ENCODE data around the gene TM9SF3.
"Not testable (repeated sequence)": the region's sequence is repeated elsewhere in the genome, so short reads cannot be mapped to it uniquely, and the experiment has no call there.

Gene TM9SF3

GRCh38 chr10:96565774-96566173, 21.0 kb downstream of the TM9SF3 start:
- FAIRE-seq = no peak

DNA sequence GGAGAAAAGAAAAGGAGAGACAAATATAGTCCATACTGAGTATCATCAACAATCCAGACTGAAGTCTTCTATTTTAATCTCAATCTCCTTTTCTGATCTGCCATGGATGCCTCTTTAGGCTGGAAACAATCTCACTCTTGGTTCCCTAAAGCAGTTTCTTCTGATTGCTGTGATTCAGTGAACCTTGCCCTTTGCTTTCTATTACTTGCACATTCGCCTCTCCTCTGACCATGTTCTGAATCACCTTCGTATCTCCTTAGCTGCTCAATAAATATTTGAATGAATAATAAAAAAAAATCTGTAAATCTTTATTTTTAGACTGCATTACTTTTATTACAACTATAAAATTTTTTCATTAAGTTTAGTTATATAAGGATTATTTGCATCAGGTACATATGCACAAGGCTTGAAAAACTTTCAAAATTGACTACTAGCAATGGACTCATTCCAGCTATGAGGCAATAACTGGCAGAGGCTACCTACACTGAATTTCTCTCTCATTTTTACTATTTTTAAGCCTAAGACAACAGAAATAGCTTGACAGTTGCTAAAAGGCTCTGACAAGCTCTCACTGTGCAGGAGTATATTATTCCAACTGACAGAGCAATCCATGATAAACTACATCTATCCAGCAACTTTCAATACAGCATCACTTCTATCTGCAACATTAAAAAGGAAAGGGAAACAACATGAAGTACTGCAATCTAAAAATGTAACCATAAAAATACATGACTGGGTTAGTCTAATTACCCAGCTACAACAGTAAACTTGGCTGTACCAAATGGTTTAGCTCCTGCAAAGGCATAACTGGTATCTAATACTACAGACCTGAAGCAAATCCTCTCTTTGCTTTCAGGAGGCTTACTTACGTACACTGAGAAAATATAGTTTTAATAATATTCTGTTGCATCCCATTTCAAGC, 25.6 kb downstream of the TM9SF3 start:
- FAIRE-seq = no peak

DNA sequence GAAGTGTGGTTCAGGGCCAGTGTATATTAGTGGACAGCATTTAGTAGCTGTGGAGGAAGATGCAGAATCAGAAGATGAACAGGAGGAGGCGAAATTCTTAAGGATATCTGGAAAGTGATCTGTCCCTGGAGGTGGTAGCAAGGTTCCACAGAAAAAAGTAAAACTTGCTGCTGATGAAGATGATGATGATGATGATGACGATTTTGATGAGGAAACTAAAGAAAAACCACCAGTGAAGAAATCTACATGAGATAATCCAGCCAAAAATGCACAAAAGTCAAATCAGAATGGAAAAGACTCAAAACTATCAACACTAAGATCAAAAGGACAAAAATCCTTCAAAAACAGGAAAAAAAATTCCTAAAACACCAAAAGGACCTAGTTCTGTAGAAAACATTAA, 26.3 kb downstream of the TM9SF3 start:
- no peak for FAIRE-seq

- peak; percentile 17 for FAIRE-seq
Observed at GRCh38 chr10:96556003-96556402, 30.8 kb downstream of the TM9SF3 start.

- no peak for FAIRE-seq
Observed at GRCh38 chr10:96555330-96555729, 31.5 kb downstream of the TM9SF3 start.

- FAIRE-seq = no peak
Observed at GRCh38 chr10:96548589-96548988, 38.2 kb downstream of the TM9SF3 start.

GRCh38 chr10:96545558-96545957, 41.3 kb downstream of the TM9SF3 start:
- not testable (repeated sequence) for FAIRE-seq

- FAIRE-seq = no peak
Observed at GRCh38 chr10:96541921-96542320, 44.9 kb downstream of the TM9SF3 start.

DNA sequence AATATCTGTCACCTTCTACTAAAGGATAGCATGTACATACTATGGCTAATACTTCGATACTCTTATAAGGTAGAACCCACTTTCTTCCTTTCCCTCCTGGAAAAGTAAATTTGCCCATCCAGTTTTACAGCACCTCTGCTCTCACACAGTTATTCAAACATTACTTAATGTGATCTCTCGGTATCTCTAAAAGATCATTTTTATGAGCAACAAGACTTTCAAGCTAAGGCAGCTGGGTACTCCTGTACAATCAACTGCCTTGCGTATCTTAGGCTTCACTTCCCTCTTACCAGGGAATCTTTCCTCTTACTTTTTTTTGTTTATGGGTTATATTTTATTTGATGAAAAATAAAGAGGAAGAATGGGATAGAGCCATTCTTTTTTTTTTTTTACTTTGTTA, 46.6 kb downstream of the TM9SF3 start:
- FAIRE-seq = no peak

DNA sequence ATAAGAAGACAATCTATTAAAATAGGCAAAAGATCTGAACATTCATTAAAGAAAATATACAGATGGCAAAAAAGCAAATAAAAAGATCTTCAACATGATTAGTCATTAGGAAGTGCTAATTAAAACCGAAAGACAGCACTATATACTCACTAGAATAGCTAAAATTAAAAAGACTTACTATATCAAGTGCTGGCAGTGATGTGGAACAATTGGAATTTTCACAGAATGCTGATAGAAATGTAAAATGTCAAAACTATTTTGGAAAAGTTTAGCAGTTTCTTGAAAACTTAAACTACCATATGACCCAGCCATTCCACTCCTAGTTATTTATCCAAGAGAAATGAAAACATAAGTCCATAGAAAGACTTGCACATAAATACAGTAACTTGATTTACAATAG, 48.1 kb downstream of the TM9SF3 start:
- no peak for FAIRE-seq

DNA sequence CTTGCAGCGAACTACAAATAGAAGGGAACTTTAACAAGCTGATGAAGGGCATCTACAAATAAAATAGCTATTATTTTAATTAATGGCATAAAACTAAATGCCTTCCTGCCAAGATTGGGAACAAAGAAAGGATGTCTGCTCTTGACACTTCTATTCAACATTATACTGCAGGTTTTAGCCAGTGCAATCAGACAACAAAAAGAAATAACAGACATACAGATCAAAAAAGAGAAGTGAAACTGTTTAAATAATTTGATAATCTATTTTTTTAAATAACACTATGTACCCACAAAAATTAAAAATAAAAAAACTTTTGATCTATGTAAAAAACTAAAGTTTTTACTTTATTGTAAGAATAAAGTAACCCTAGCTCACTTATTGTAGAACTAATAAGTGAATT, 50.7 kb downstream of the TM9SF3 start:
- FAIRE-seq = no peak

- FAIRE-seq = no peak
Observed at GRCh38 chr10:96532523-96532922, 54.3 kb downstream of the TM9SF3 start.

GRCh38 chr10:96529634-96530279, 57.1 kb downstream of the TM9SF3 start:
- no peak for FAIRE-seq

GRCh38 chr10:96524741-96525140, 62.1 kb downstream of the TM9SF3 start:
- FAIRE-seq = no peak

- no peak for FAIRE-seq
Observed at GRCh38 chr10:96517284-96517683, 69.5 kb downstream of the TM9SF3 start.

- no peak for FAIRE-seq
Observed at GRCh38 chr10:96516337-96516736, 70.5 kb downstream of the TM9SF3 start.

- FAIRE-seq = no peak
Observed at GRCh38 chr10:96513698-96514561, 72.9 kb downstream of the TM9SF3 start, which contains the start of gene TLL2. Gene TLL2, minus strand, starts transcription at chr10:96513926. Its CDS starts 241 bp downstream, at chr10:96513685.

DNA sequence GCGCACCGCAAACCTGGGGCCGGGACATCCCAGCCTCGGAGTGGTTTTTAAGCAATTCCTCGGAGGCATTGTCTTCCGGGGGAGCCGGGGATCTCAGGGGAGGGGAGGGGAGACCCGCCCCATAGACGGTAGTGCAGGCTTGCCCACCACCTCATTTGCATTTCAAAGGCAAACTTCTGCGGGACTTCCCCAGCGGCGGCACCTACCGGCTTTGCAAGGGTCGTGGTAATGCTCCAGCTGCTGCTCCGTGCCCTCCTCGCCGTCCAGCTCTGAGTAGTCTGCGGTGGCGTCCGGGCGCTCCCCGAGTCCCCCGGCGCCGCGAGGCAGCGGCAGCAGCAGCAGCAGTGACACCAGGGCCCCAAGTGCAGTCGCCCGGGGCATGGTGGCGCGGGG, 73.5 kb downstream of the TM9SF3 start:
- no peak for FAIRE-seq

DNA sequence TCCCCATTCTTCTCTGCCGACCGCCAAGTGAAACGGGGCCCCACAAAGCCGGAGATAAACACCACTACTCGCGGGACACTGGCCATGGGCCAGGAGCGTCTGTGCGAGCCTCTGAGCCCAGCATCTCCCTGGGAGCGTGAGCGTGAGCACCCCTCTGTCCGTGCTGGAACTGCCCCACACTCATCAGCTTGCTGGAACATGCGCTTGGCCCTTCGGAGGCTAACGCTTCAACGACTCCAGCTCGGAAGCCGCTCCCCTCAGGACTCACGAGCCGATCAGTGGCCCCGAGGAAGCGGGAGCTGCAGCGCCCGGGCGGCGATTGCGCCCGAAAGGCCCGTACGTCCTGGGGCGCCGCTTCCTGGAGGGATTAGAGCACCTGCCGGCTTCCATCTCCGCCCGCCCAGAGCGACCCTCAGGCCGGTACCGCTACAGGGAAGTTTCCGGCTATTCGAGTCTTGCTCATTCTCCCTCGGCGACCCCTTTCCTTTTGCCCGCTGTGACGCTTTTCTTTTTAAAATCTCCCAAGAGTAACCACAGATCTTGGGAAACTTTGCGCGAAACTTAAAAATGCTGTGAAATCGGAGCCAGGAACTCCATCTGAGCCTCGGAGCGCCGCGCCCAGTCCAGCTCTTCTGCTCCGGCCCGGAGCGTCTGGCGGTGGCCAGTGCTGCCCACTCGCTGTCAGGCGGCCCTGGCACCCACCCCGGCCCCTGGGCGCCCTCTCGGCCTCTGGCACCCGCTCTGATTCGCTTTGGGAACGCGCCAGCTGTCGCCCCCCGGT, 74.1 kb downstream of the TM9SF3 start:
- FAIRE-seq = no peak

DNA sequence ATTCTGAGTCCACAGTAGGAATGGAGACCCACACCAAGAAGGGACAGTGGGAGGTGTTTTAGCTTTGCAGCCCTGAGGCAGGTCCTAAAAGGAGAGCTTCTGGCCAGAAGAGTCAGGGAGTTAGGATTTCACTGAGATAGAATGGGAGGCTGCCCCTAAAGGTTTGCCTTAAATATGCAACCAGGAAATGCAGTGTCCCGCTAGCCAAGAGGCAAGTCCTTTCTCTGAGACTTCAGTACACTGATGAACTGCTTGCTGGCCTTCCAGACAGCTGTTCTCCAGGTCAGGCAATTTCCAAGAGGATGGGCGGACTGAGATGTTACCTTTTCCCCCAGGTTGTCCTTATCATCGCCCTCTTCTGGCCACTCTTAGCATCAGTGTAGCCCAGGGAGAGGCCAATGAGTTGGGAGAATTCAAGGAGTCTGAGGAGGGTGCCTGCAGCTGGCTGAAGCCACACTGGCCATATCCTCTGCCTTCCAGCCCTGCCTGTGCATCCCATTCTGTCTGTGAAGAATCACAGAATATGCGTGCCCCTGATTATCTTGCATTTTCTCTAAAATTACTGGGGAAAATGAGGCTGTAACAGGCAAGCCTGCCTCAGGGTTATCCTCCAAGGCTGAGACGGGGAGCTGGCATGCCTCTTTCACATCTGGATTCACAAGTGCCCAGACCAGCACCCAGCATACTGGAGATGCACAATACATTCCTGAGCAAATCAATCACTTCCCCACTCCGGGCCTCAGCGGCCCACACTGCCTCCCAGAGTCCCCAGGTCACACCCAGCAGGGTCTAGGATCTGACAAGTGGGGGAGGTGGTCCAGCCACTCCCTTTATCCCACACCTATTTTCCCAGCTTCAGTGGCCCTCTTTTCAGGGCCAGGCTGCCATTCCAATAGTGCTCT, 75.5 kb downstream of the TM9SF3 start:
- FAIRE-seq = no peak

DNA sequence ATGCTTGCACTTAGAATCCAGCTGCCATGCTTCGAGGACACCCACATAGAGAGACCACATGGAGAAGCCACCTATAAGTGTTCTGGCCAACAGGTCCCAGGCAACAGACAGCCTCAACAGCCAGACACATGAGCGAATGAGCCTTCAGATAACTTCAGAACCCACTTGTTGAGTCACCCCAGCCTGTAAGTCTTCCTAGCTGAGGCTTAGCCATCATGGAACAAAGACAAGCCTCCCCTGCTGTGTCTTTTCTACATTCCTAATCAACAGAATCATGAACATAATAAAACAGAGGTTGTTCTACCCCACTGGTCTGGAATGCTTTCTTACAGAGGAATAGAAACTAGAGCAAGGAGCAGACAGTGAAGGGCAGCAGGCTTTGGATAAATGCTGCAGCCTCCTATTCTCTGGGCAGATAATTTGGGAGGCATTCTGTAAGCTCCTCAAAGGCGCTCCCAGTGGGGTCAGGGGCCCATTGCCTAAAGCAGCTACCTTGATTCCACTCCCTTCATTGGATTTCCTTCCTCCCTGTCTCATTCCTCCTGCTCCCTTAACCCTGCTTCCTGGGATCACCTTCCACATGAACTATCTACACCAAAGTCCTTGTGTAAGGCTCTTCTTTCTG, 77.7 kb downstream of the TM9SF3 start:
- no peak for FAIRE-seq

Data from TTC549 (cell line).